NT2/D1 (cell line): ENCODE data around the gene NT5M.

Experiments used
- SUZ12 ChIP-seq: IDR thresholded peaks from 2 replicates; pipeline ENCODE4 v1.6.1; 2011; ENCODE audit not compliant: insufficient read length, insufficient read depth; ENCODE audit errors: extremely low read depth
- YY1 ChIP-seq: IDR thresholded peaks from 2 replicates; pipeline ENCODE4 v1.6.1; 2011; ENCODE audit not compliant: insufficient read length, insufficient read depth
- ZNF274 ChIP-seq: IDR thresholded peaks from 2 replicates; pipeline ENCODE4 v1.6.1; 2011; ENCODE audit warnings: mild to moderate bottlenecking, low read depth, low read length

- TF ChIP-seq YY1 (no peak), ZNF274 (no peak), SUZ12 (no peak)
Measured at GRCh38 chr17:17385491-17385890, 82.3 kb downstream of the NT5M start.
